Left lung (tissue), 10 donors: ENCODE data around the gene DGLUCY. TPM values are rescaled to one million over a fixed set of nuclear protein-coding genes. Genes with fewer than 3 reads are reported as not detected.

Source experiments
- ATAC-seq: fragments of 200-7000 bp; cut with Tn5 transposase; one replicate; pipeline ENCODE4 v1.9.1; 2020; ENCODE audit warnings: moderate library complexity
- DNase-seq, 4 donors: peaks; one replicate each; pipeline ENCODE4 v3.0.0-alpha.2; 2013 to 2020
- H3K27ac ChIP-seq, 2 donors: fragments of 200-600 bp; sonication (generic) in 1 of 2; one replicate each; pipeline versions ENCODE4 v1.5.0 to v1.8.0; 2020 to 2021
- H3K27me3 ChIP-seq, 2 donors: fragments of 200-600 bp; sonication (generic) in 1 of 2; one replicate each; pipeline versions ENCODE4 v1.5.0 to v1.8.0; 2020 to 2021
- H3K36me3 ChIP-seq, 2 donors: fragments of 200-600 bp; sonication (generic) in 1 of 2; one replicate each; pipeline versions ENCODE4 v1.5.0 to v1.8.0; 2020 to 2021
- H3K4me1 ChIP-seq, 2 donors: fragments of 200-600 bp; one replicate each; pipeline ENCODE4 v1.8.0; 2021
- H3K4me3 ChIP-seq, 2 donors: fragments of 200-600 bp; sonication (generic) in 1 of 2; one replicate each; pipeline versions ENCODE4 v1.5.0 to v1.8.0; 2020 to 2021; ENCODE audit warnings: mild to moderate bottlenecking in 1 of 2
- H3K9me3 ChIP-seq, 2 donors: fragments of 200-600 bp; sonication (generic) in 1 of 2; one replicate each; pipeline versions ENCODE4 v1.5.0 to v1.8.0; 2020 to 2021
- CTCF ChIP-seq, 2 donors: fragments of 200-600 bp; sonication (generic) in 1 of 2; IDR thresholded peaks; one replicate each; pipeline versions ENCODE4 v1.5.0 to v1.8.0; 2021; ENCODE audit warnings: antibody characterized with exemption in 2 of 2
- intact Hi-C, 2 donors: fragments of 100-400 bp; cut with DNase I; formaldehyde crosslinking; loops; one replicate each; pipeline versions ENCODE4 v1.11.2 to v1.14.2; 2022
- polyA plus RNA-seq, 6 donors: library from polyadenylated mRNA; unstranded; fragments of 120-200 nt; gene quantifications; one replicate each; pipeline ENCODE4 v1.2.1, GENCODE V29; 2013; ENCODE audit not compliant: insufficient read length in 6 of 6
- total RNA-seq, 2 donors: library from RNA; stranded (reverse); fragmentation: NEBNext Ultra II Directional; extraction: Animal tissue kit (Norgen Biotek cat#: 25700); gene quantifications; one replicate each; pipeline ENCODE4 v1.2.1, GENCODE V29; 2021
- donor health status: DM: no; HTN: yes; CAD: no.
- donor health status: DM: no; HTN: no; CAD: no.

DGLUCY gene
- total and polyA plus RNA-seq, 8 donors: 56.7 to 77.0 (median 66.1) TPM

DNA sequence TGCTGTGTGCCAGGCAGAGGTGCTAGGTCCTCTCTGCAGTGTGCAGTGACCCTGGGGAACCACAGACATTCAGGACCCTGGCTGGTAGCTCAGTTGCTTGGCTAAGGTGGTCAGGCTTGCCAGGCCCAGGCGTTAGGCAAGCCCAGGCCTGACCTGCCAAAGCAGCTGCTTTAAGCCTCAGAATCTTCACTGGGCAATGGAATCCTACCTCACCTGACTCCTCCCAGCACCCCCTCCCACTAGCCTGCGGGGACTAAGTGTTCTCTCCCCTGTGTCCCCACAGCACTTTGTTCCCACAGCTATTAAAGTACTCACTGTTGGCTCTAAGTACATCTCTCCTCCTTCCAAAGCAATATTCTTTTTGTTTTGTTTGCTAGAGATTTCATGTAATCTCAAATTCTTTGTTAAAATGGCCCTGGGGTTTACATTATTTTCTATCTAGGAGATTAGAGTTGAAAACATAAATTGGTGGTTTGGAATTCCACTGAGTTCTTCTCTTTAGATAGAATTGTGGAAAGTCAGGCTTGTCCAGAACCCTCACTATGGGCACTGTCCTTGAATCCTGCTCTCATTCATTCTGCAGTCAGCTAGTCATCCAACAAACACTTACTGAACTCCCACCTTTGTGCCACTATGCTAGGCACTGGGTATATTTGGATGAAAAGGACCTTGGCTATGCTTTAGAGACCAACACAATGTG, 44.4 kb downstream of the DGLUCY start:
- DNase-seq: peak in 1 of 4 donors; percentile 50
- Histone ChIP-seq H3K27ac (peak overlapping the region; percentile 35 to 50), H3K4me3 (no peak overlapping the region), H3K36me3 (peaks cover 9 to 62% of the 10 kb centered on the region in 2 donors), H3K9me3 (no peaks in the 10 kb centered on the region), H3K27me3 (no peaks in the 10 kb centered on the region), H3K4me1 (peaks cover 3 to 9% of the 10 kb centered on the region in 2 donors)
- intact Hi-C loops: no loop called here
- no peak for TF ChIP-seq CTCF (IDR thresholded peaks at IDR 0.05)
- ATAC-seq: peak; percentile 80

DNA sequence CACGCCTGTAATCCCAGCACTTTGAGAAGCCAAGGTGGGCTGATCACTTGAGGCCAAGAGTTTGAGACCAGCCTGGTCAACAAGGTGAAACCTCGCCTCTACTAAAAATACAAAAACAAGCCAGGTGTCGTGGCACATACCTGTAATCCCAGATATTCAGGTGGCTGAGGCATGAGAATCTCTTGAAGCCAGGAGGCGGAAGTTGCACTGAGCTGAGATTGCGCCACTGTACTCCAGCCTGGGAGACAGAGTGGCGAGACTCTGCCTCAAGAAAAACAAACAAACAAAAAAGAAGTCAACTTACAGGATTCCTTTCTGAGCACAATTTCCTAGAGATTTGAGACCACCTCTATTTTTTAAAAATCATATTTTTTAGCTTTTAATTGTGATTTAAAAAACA, 45.3 kb downstream of the DGLUCY start:
- ATAC-seq (peak; percentile 55), DNase-seq (peak in 1 of 4 donors; percentile 55)
- intact Hi-C loops: no loop called here
- Histone ChIP-seq H3K9me3 (no peaks in the 10 kb centered on the region), H3K4me3 (no peak overlapping the region), H3K36me3 (peaks cover 9 to 66% of the 10 kb centered on the region in 2 donors), H3K4me1 (peaks cover 3 to 9% of the 10 kb centered on the region in 2 donors), H3K27ac (peak overlapping the region; percentile 39 to 50), H3K27me3 (no peaks in the 10 kb centered on the region)
- no peak for TF ChIP-seq CTCF (IDR thresholded peaks at IDR 0.05)

- Histone ChIP-seq H3K27ac (peak overlapping the region in 1 of 2 donors; percentile 50), H3K36me3 (peaks cover 9 to 73% of the 10 kb centered on the region in 2 donors)
- intact Hi-C loops: loop anchor here in 1 of 2 donors (10.0 kb wide), 1 partner anchor 125 kb away; no protein-coding TSS in a partner anchor
Measured at GRCh38 chr14:91159906-91160305, 46.0 kb downstream of the DGLUCY start.

GRCh38 chr14:91163316-91163715, 49.4 kb downstream of the DGLUCY start:
- H3K9me3 ChIP-seq: no peaks in the 10 kb centered on the region
- intact Hi-C loops: loop anchor here in 1 of 2 donors (10.0 kb wide), 1 partner anchor 121 kb away; no protein-coding TSS in a partner anchor
- TF ChIP-seq CTCF (IDR thresholded peaks at IDR 0.05): no peak
- DNase-seq (no peak), ATAC-seq (no peak)
- H3K4me1 ChIP-seq: peaks cover 0 to 4% of the 10 kb centered on the region in 2 donors
- H3K4me3 ChIP-seq: no peak overlapping the region
- peaks cover 9 to 100% of the 10 kb centered on the region in 2 donors for H3K36me3 ChIP-seq
- no peak overlapping the region for H3K27ac ChIP-seq
- H3K27me3 ChIP-seq: no peaks in the 10 kb centered on the region

More at GRCh38 chr14:91159906-91160305, 46.0 kb downstream of the DGLUCY start:
- no peaks in the 10 kb centered on the region for H3K9me3 ChIP-seq
- ATAC-seq (no peak), DNase-seq (no peak)
- H3K27me3 ChIP-seq: no peaks in the 10 kb centered on the region
- H3K4me1 ChIP-seq: peaks cover 3 to 9% of the 10 kb centered on the region in 2 donors
- TF ChIP-seq CTCF (IDR thresholded peaks at IDR 0.05): no peak
- H3K4me3 ChIP-seq: no peak overlapping the region

DNA sequence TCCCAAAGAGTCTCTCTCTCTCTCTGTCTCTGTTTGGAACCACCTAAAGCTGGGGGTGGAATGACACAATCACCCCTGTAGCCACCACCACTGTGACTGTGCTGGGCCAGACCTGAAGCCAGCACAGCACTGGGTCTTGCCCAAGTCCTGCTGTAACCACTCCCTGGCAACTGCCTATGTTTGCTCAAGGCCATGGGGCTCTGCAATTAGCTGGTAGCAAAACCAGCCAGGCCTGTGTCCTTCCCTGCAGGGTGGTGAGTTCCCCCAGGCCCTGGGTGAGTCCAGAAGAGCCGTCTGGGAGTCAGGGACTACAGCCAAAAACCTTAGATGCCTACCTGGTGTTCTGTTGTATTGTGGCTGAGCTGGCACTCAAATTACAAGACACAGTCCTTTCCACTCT, 50.8 kb downstream of the DGLUCY start:
- Histone ChIP-seq H3K27me3 (no peaks in the 10 kb centered on the region), H3K27ac (peak overlapping the region; percentile 7 to 38), H3K9me3 (no peaks in the 10 kb centered on the region), H3K4me3 (no peak overlapping the region), H3K4me1 (peaks cover 0 to under 1% of the 10 kb centered on the region in 2 donors), H3K36me3 (peaks cover 9 to 100% of the 10 kb centered on the region in 2 donors)
- ATAC-seq: peak; percentile 96
- no peak for TF ChIP-seq CTCF (IDR thresholded peaks at IDR 0.05)
- DNase-seq: peak in 1 of 4 donors; percentile 80
- intact Hi-C loops: loop anchor here in 1 of 2 donors (10.0 kb wide), 1 partner anchor 120 kb away; no protein-coding TSS in a partner anchor
